Activated CD8-positive, alpha-beta memory T cell treated with anti-CD3 and anti-CD28 coated beads, Interleukin-2, amount 50 U/mL, for 48 hours (primary cell): Measurements from ENCODE around the gene ADGRE3.
"Not testable (repeated sequence)": the region's sequence is repeated elsewhere in the genome, so short reads cannot be mapped to it uniquely, and the experiment has no call there.

Source experiments
- DNase-seq: peaks from one replicate; pipeline ENCODE4 v3.0.0-alpha.2; 2020

The ADGRE3 gene

GRCh38 chr19:14661372-14661924 lies 13.2 kb downstream of the ADGRE3 start:
- no peak for DNase-seq

GRCh38 chr19:14659874-14660489 lies 14.7 kb downstream of the ADGRE3 start:
- DNase-seq: no peak

GRCh38 chr19:14655726-14656125 lies 18.9 kb downstream of the ADGRE3 start:
- DNase-seq: no peak

GRCh38 chr19:14654786-14655560 lies 19.7 kb downstream of the ADGRE3 start:
- no peak for DNase-seq

- no peak for DNase-seq
Measured at GRCh38 chr19:14650161-14650560, 24.5 kb downstream of the ADGRE3 start.

- DNase-seq: no peak
Measured at GRCh38 chr19:14649020-14649419, 25.6 kb downstream of the ADGRE3 start.

GRCh38 chr19:14648506-14648905 lies 26.1 kb downstream of the ADGRE3 start:
- DNase-seq: no peak

- no peak for DNase-seq
Measured at GRCh38 chr19:14639536-14640277, 34.9 kb downstream of the ADGRE3 start.

GRCh38 chr19:14632286-14632685 lies 42.4 kb downstream of the ADGRE3 start:
- no peak for DNase-seq

GRCh38 chr19:14629557-14629956 lies 45.1 kb downstream of the ADGRE3 start:
- DNase-seq: no peak

GRCh38 chr19:14624491-14624890 lies 50.2 kb downstream of the ADGRE3 start:
- not testable (repeated sequence) for DNase-seq

GRCh38 chr19:14619404-14619803 lies 55.2 kb downstream of the ADGRE3 start:
- no peak for DNase-seq

- DNase-seq: no peak
Measured at GRCh38 chr19:14616407-14616806, 58.2 kb downstream of the ADGRE3 start.

GRCh38 chr19:14615623-14616022 lies 59.0 kb downstream of the ADGRE3 start:
- DNase-seq: no peak

GRCh38 chr19:14614099-14614412 lies 60.6 kb downstream of the ADGRE3 start:
- no peak for DNase-seq

- DNase-seq: not testable (repeated sequence)
Measured at GRCh38 chr19:14613399-14614098, 61.1 kb downstream of the ADGRE3 start.

- DNase-seq: no peak
Measured at GRCh38 chr19:14612657-14613056, 62.0 kb downstream of the ADGRE3 start.

GRCh38 chr19:14612242-14612641 lies 62.4 kb downstream of the ADGRE3 start:
- DNase-seq: not testable (repeated sequence)

- no peak for DNase-seq
Measured at GRCh38 chr19:14611051-14611450, 63.6 kb downstream of the ADGRE3 start.

GRCh38 chr19:14606627-14607026 lies 68.0 kb downstream of the ADGRE3 start:
- DNase-seq: no peak

- no peak for DNase-seq
Measured at GRCh38 chr19:14603990-14604387, 70.7 kb downstream of the ADGRE3 start.

GRCh38 chr19:14599548-14600147 lies 75.0 kb downstream of the ADGRE3 start:
- DNase-seq: no peak

GRCh38 chr19:14595558-14595957 lies 79.1 kb downstream of the ADGRE3 start:
- no peak for DNase-seq
